Upper lobe of left lung (tissue), 4 donors: ENCODE measurements around the gene MIGA1.
"Not testable (repeated sequence)": the region's sequence is repeated elsewhere in the genome, so short reads cannot be mapped to it uniquely, and the experiment has no call there.

Experiments
- EP300 ChIP-seq, 4 donors: sonication (generic); formaldehyde crosslinking; IDR thresholded peaks; one replicate each; pipeline ENCODE4 v1.5.1; 2017; ENCODE audit warnings: antibody characterized with exemption in 4 of 4, control low read depth in 2 of 4
- TF ChIP-seq, protein P1 (sequence below), 6 experiments: fragments of 450-650 bp in 4 of 6; fragments of 200-600 bp in 2 of 6; sonication (generic) in 2 of 6; IDR thresholded peaks; one replicate each; pipeline ENCODE4 v1.5.1; 2016 to 2019; ENCODE audit warnings: antibody characterized with exemption in 6 of 6

DNA sequence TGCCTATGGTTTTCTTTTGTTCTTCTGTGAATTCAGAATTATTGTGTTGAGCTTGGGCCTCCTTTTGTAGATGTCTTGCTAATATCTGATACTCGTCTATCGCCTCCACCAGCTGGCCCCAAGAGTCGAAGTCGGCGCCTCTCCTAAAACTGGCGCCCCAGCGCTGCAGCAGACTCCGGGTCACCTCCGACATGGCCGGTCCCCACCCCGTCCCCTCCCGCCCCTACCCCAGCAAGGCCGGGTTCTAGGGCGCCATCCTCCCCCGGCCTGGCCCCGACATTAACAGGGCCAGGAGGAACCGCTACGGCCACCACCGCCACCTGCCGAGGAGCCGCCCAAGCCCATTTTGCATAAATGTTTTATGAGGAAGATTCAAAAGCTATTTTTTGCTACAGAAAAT, 32.1 kb downstream of the MIGA1 start:
- TF ChIP-seq, protein P1, sequence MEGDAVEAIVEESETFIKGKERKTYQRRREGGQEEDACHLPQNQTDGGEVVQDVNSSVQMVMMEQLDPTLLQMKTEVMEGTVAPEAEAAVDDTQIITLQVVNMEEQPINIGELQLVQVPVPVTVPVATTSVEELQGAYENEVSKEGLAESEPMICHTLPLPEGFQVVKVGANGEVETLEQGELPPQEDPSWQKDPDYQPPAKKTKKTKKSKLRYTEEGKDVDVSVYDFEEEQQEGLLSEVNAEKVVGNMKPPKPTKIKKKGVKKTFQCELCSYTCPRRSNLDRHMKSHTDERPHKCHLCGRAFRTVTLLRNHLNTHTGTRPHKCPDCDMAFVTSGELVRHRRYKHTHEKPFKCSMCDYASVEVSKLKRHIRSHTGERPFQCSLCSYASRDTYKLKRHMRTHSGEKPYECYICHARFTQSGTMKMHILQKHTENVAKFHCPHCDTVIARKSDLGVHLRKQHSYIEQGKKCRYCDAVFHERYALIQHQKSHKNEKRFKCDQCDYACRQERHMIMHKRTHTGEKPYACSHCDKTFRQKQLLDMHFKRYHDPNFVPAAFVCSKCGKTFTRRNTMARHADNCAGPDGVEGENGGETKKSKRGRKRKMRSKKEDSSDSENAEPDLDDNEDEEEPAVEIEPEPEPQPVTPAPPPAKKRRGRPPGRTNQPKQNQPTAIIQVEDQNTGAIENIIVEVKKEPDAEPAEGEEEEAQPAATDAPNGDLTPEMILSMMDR (IDR thresholded peaks at IDR 0.05), result not testable (repeated sequence)
- TF ChIP-seq EP300 (IDR thresholded peaks at IDR 0.05), result not testable (repeated sequence)
